Measurements from ENCODE around the gene ZFP36.
"Not testable (repeated sequence)": the region's sequence is repeated elsewhere in the genome, so short reads cannot be mapped to it uniquely, and the experiment has no call there.

ZFP36 gene

GRCh38 chr19:39449116-39449797, 42.6 kb downstream of the ZFP36 start:
- no peak for DNase-seq

- DNase-seq = not testable (repeated sequence)
Observed at GRCh38 chr19:39451257-39451656, 44.6 kb downstream of the ZFP36 start.

Data from KG1 (cell line).